RWPE1 (cell line): ENCODE results near the gene DPYSL4.

ENCODE experiments used
- CTCF ChIA-PET: fragments of 350-600 bp; sonication (Branson Sonifier 250); formaldehyde crosslinking; extraction: SDS; loops from one replicate; lab custom pipeline; 2021; lab: Yijun Ruan, JAX
- POLR2A ChIA-PET: fragments of 400-600 bp; formaldehyde crosslinking; extraction: SDS; loops from one replicate; lab custom pipeline; 2020; ENCODE audit warnings: antibody characterized with exemption; ENCODE audit not compliant: low non-redundant PET; lab: Yijun Ruan, JAX
- DNase-seq: peaks from one replicate; pipeline ENCODE4 v3.0.0; 2012; ENCODE audit warnings: low spot score
- H3K27ac ChIP-seq: fragments of 450-650 bp; 2 replicates; pipeline ENCODE4 v1.5.1; 2017
- TF ChIP-seq, protein P1 (sequence below): fragments of 450-650 bp; conservative IDR thresholded peaks from 2 replicates; pipeline ENCODE4 v1.5.1; 2017; ENCODE audit warnings: low read depth, mild to moderate bottlenecking

The DPYSL4 gene

DNA sequence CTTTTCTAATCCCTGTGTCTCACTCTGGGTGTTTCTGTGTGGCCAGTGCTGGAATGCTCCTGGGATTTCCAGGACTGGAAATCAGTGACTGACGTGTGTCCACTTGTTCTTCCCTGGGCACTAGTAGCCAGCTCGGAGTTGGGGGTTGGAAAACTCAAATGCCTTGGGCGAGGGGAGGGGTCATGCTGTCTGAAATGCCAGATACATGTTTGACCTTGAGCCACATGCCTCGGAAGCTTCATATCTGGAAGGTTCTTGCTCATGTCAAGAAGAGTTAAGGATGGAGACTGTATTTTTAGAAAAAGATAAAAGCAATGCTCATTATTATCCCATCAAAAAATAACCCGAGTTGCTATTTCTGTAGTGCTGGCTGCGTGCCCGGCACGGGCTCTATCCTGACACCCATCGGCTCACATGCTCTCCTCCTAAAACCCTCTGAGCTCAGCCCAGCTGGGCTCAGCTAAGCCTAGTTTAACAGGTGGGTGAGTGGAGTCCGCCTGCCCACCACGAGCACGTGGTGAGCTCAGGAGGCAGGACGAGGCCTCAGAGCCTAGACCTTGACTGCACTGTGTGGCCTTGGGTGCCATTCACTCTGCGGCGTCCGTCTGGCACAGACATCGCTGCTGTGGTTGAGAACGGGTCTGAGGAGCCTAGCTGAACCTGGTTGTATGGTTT lies 6.4 kb downstream of the DPYSL4 start:
- TF ChIP-seq, protein P1, sequence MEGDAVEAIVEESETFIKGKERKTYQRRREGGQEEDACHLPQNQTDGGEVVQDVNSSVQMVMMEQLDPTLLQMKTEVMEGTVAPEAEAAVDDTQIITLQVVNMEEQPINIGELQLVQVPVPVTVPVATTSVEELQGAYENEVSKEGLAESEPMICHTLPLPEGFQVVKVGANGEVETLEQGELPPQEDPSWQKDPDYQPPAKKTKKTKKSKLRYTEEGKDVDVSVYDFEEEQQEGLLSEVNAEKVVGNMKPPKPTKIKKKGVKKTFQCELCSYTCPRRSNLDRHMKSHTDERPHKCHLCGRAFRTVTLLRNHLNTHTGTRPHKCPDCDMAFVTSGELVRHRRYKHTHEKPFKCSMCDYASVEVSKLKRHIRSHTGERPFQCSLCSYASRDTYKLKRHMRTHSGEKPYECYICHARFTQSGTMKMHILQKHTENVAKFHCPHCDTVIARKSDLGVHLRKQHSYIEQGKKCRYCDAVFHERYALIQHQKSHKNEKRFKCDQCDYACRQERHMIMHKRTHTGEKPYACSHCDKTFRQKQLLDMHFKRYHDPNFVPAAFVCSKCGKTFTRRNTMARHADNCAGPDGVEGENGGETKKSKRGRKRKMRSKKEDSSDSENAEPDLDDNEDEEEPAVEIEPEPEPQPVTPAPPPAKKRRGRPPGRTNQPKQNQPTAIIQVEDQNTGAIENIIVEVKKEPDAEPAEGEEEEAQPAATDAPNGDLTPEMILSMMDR: no peak
- ChIA-PET POLR2A (no interaction called here), CTCF (interaction anchor here (0.6 to 0.7 kb wide), 2 partner anchors 11 to 19 kb away, joined by 3 read pairs; no protein-coding TSS in a partner anchor)
- H3K27ac ChIP-seq: no peak overlapping the region
- no peak for DNase-seq

DNA sequence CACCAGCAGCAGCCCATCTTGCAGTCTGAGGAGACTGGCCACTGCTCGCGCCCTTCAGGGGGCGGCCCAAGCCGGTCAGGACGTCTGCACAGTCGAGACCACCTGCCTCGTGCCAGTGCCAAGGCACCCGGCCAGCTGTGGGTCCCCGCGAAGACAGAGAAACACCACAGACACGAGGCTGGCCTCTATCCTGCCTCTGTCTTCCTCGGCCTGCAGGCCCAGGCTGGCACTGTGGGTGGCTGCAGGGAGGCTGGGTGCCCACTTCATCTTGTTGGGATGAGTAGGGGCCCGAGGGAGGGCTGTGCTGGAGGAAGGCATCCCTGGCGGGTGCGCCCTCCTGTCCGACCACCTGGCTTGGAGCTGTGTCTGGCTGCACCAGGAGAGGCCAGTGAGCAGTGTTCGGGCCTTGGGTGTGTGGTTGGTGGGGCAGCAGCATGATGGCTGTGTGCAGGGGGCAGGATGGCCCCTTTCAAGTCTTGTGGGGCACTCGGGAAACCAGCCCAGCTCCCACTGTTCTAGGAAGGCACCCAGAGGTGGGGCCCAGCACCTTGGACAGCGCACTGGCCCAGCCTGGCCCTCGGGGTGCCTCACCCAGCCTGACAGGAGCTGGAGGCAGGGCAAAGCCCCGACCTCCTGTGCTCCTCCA lies 7.3 kb downstream of the DPYSL4 start:
- TF ChIP-seq, protein P1: no peak
- POLR2A ChIA-PET: no interaction called here
- DNase-seq: peak; percentile 67
- CTCF ChIA-PET: interaction anchor here (0.6 to 0.7 kb wide), 2 partner anchors 11 to 19 kb away, joined by 3 read pairs; no protein-coding TSS in a partner anchor
- H3K27ac ChIP-seq: no peak overlapping the region

DNA sequence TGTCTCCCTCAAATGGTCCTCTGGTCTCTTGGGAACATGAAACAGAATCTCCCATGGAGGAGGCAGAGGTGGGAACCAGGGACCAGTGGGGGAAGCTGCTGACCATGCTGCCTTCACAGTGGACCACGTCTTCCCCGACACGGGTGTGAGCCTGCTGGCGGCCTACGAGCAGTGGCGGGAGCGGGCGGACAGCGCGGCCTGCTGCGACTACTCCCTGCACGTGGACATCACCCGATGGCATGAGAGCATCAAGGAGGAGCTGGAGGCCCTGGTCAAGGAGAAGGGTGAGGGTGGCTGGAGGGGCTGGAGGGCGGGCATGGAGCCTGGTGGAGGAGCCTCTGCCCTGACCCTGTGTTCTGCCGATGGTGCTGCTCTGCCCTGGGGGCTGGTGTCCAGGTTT lies 8.0 kb downstream of the DPYSL4 start:
- CTCF ChIA-PET: no interaction called here
- DNase-seq: no peak
- TF ChIP-seq, protein P1: no peak
- H3K27ac ChIP-seq: no peak overlapping the region
- POLR2A ChIA-PET: no interaction called here

DNA sequence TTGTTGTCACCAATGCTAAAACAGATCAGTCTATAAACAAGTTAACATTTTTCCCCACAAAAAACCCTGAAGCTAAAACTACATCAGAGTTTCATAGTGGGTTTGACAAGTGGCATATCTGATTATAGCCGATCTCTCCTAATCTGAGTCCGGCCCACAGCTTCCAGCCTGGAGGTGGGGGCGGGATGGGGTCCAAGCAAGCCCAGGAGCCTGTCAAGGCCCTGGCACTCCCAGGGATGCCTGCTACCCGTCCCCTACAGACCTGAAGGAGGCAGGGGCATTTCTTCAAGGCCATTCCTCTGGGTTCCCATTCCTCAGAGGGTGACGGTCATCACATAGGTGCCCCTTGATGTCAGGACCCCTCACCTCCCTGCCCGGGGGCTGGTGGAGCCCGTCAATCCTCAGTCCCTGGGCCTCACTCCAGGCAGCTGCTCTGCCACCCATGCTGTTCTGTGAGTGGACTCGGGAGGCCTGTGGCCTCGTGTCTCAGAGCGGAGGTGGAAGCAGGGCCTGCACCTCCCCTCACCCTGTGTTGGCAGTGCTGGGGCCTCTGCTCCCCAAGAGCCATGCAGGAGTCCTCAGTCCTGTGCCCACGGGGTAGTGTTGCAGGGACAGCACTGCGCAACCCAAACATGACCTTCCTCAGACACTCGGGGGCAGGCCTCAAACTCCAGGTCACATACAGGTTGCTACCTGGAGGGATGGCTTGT lies 8.8 kb downstream of the DPYSL4 start:
- TF ChIP-seq, protein P1: no peak
- CTCF ChIA-PET: interaction anchor here (0.7 kb wide), 1 partner anchor 411 kb away, joined by 3 read pairs; no protein-coding TSS in a partner anchor
- DNase-seq: no peak
- POLR2A ChIA-PET: no interaction called here
- no peak overlapping the region for H3K27ac ChIP-seq

DNA sequence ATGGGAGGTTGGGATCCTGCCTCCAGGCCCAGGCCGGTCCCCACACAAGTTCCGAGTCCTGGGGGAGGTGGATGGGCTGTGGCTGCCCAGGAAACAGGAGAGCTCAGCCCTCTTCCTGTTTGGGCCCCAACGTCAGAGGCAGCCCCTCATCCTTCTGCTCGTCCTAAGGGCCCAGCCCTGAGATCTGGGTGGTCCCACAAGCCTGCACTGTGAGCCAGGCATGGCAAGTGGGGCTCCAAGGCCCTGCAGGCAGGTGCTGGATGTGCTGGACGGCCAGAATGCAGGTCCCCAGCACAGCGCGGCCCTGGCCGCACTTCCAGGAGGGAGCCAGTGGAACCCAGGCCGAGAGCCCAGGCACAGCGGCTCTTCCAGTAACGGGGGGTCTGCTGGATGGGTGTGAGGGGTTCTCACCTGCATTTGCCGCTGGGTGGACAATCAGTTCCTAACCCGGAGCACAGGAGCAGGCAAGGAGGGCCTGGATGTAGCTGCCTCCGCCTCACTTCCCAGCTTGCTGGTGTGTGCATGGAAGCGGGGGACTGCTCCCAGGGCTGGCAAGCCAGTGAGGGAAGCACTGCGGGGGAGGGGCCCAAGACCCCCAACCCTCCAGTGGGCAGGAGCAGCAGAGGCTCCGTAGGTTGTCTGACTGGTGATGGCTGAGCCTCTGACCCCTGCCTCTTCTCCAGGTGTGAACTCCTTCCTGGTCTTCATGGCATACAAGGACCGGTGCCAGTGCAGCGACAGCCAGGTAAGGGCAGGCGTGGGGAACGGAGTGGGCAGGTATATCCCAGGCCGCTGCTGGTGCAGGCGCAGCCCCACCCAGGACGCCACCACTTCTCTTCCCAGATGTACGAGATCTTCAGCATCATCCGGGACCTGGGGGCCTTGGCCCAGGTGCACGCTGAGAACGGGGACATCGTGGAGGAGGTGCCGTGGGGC lies 9.7 kb downstream of the DPYSL4 start:
- H3K27ac ChIP-seq: no peak overlapping the region
- no peak for DNase-seq
- CTCF ChIA-PET: interaction anchor here (0.7 kb wide), 2 partner anchors 258 to 410 kb away, joined by 3 read pairs; no protein-coding TSS in a partner anchor
- POLR2A ChIA-PET: no interaction called here
- TF ChIP-seq, protein P1: no peak
